ENCODE results near the gene MYCBPAP.

MYCBPAP gene

GRCh38 chr17:50492214-50492613, 16.0 kb upstream of the MYCBPAP start:
- no peak for FAIRE-seq

DNA sequence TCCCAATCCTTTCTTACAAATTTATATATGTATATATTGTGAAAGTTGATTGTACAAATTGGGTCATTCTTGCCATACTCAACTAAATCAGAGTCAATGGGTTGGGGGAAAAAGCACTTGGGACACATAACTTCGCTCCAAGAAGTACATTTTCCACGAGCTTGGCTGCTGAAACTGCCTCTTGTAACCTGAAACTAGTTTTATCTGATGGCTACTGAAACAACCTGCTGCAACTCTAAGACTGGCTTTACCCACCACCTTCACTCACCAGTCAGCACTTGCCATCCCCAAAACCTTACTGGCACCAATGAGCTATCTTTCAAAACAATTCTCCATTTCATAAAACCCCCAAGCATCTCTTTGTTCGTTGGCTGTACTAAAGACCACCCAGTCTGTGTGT, 14.5 kb upstream of the MYCBPAP start:
- FAIRE-seq, result no peak

DNA sequence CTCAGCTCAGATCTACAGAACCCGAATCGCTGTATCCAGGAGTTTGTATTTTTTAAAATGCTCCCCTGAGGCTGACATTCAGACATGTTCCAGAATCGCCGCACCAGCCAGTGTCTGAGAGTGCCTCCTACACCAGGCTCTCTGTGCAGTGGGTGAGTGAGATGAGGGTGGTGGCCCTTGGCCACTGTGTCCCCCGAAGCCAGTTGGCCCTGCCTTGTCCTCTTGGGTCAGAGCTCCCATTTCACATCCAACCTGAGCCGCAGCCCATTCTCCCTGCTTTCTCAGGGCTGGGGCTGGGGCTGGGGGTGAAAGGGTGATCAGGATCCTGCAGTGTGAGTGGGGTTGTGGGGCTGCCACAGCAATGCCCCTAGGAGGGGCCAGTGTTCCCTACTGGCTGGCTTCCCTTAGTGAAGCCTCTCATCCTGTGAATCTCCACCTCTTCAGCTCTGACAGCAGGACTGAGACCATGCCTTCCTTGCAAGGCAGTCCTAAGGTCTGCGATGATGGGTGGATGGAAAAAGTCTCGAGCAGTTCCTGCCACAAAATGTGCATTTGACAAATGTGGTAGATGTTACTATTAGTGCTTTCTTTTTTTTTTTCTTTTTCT, 12.9 kb upstream of the MYCBPAP start:
- no peak for FAIRE-seq

DNA sequence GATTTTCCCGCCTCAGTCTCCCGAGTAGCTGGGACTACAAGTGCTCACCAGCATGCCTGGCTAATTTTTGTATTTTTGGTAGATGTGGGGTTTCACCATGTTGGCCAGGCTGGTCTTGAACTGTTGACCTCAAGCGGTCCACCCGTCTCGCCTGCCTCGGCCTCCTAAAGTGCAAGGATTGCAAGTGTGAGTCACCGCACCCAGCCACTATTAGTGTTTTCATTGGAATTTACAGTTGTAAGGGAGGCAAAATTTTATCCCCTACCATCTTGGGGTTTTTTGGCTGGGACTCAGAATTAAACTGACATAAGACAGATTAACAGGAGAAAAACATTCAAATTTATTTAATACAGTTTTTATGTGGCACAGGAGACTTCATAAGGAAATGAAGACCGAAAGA, 12.3 kb upstream of the MYCBPAP start:
- FAIRE-seq, result no peak

- no peak for FAIRE-seq
Measured at GRCh38 chr17:50498021-50498874, 10.0 kb upstream of the MYCBPAP start.

GRCh38 chr17:50499270-50499669, 9.0 kb upstream of the MYCBPAP start:
- no peak for FAIRE-seq

GRCh38 chr17:50499721-50500120, 8.5 kb upstream of the MYCBPAP start:
- no peak for FAIRE-seq

DNA sequence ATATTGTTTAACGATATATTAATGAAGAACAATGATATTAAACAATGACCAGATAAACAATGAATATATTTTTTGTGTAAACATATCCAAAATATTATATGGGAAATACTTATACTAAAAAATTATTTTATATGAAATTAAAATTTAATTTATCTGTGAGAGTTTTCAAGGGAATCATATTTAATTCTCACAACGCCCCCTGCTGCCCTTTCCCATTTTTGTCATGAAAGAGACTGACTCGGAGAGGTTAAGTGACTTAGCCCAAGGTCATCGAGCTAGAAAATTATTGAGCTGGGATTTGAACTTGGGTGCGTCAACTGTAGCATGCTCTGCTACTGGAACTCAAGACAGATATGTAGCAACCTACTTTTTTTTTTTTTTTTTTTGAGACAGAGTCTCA, 7.2 kb upstream of the MYCBPAP start:
- peak; percentile 21 for FAIRE-seq

GRCh38 chr17:50502301-50502990, 5.8 kb upstream of the MYCBPAP start:
- FAIRE-seq, result no peak

- no peak for FAIRE-seq
Measured at GRCh38 chr17:50505591-50506130, 2.6 kb upstream of the MYCBPAP start.

DNA sequence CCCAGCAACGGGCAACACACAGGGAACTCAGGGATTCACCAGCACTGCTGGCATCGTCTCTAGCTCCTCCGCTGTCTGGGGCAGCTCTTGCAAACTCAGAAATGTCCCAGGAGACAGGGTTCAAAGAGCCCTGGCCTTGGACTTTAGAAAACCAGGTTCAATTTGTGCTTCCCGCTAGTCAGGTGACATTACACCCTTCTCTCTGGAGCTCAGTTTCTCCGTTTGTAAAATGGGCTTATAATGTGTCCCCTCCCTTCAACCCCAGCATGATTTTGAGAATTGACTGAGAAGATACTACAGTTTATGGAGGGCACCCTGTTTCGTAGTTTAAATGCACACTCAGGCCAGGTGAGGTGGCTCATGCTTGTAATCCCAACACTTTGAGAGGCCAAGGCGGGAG, 1.9 kb upstream of the MYCBPAP start:
- FAIRE-seq, result no peak

- no peak for FAIRE-seq
Measured at GRCh38 chr17:50508573-50509460, 578 bp downstream of the MYCBPAP start.

DNA sequence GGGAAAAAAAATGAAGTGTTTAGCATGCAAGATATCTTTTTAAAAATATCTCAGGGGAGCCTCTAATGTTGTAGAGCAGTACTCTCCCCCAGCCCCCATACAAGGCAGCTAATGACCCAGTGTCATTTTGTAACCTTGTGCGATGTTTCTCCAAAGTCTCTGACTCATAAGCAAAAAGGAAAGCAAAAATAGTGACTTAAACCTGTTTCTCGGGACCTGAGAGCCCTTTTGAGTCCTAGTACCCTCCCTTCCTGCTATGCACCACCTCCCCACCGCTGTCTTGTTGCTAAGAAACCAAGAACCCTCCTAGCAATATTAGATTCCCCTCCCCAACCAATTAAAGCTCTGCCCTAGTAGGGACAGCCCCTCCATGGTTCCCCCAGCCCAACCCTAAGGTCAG, 2.8 kb downstream of the MYCBPAP start:
- FAIRE-seq, result no peak

GRCh38 chr17:50513495-50513894, 5.3 kb downstream of the MYCBPAP start:
- no peak for FAIRE-seq

DNA sequence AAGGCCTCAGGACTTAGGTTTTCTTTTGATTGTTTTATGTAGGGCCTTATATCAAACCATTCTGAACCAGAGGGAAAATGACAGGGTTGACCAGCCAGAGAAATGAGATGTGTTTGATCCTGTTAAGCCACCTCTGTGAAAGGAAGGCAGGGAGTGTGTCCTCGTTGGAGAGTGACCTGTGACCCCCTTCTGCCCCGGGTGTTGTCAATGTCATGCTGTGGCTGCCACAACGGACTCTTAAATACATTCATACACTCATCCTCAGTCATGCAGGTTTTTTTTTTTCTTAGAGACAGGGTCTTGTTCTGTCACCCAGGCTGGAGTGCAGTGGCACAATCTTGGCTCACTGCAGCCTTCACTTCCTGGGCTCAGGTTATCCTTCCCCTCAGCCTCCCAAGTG, 6.1 kb downstream of the MYCBPAP start:
- FAIRE-seq, result no peak

DNA sequence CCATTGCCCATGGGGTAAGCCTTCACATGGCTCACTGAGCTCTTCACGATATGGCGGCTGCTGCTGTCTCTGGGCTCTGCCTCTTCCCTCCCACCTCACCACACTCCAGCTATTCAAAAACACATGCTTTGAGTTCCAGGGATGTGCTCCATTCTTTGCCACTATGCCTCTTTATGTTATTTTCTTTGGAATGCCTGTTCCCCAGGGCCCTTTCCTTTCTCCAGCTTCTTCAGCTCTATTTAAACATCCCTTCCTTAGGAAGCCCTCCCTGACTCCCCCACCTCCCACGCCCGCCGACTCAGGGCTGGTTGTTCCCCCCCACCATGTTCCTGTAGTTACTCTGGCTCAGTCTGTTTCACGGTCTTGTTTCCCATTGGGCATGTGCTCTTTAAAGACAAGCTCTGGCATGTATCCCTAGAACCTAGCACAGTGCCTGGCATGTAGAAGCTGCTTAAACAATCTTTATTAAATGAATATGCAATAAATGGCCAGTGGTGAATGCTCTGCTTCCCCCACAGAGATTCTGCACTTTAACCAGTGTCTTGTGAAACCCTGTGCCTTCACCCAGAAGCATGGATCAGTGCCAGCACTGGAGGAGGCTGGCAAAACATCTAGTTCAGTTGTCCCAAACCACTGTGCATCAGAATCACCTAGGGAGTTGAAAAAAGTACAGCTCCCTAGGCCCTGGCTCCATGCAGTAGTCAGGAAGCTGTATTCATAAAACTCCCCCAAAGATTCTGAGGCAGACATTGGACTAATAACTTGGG, 6.9 kb downstream of the MYCBPAP start:
- no peak for FAIRE-seq

- no peak for FAIRE-seq
Measured at GRCh38 chr17:50517011-50517410, 8.8 kb downstream of the MYCBPAP start.

GRCh38 chr17:50517504-50518383, 9.5 kb downstream of the MYCBPAP start:
- FAIRE-seq, result no peak

GRCh38 chr17:50518384-50519023, 10.3 kb downstream of the MYCBPAP start:
- FAIRE-seq, result no peak

All from colon (tissue), 2 donors.